ENCODE results near the gene UCN2. TPM values are rescaled to one million over a fixed set of nuclear protein-coding genes. Genes with fewer than 3 reads are reported as not detected.

Gene UCN2
- total and polyA plus RNA-seq, 2 donors (not counting 3 experiments of a cell fraction or from before 2014, with no cell fraction given), result 0.11 TPM; not detected in 1

DNA sequence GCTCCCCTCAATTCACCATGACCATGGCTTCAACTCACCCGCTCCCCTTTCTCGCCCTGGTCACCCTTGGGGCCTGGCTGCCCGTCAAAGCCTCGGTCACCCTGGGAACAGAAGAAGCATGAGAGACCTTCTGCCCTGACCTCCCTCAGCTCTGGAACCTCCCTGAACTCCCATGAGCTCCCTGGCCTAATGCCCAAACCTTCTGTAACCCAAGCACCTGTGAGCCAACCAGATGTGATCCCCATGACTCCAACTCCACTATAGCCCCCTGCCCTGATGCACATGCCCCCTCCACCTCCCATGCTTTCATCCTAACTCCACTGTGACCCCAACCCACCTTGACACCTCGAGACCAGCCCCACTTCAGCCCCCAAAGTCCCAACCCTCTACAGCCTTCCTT lies 3.5 kb upstream of the UCN2 start:
- Histone ChIP-seq H3K4me2 (ENCODE audit: insufficient read depth, low read length) (no peak overlapping the region), H3K4me1 (ENCODE audit: control insufficient read depth, extremely low read depth, insufficient read depth, low read length) (peaks cover 13% of the 10 kb centered on the region), H3K27ac (ENCODE audit: insufficient read depth, low read depth, low read length) (no peak overlapping the region), H3K9me3 (replicated peaks; ENCODE audit: control insufficient read depth, insufficient read depth, low read length) (no peaks in the 10 kb centered on the region), H3K27me3 (ENCODE audit: control insufficient read depth in 2 of 2, insufficient read depth in 2 of 2, low read length in 2 of 2) (no peaks in the 10 kb centered on the region), H3K36me3 (ENCODE audit: control insufficient read depth in 2 of 2, extremely low read depth in 1 of 2, insufficient read depth in 2 of 2, low read length in 2 of 2) (no peaks in the 10 kb centered on the region), H3K9me1 (replicated peaks; ENCODE audit: control insufficient read depth, extremely low read depth, insufficient read depth, low read length) (no peaks in the 10 kb centered on the region), H3K79me2 (ENCODE audit: control insufficient read depth, insufficient read depth, low read length) (no peaks in the 10 kb centered on the region), H3K9ac (replicated peaks; ENCODE audit: extremely low read depth, insufficient read depth, low read length) (no peak overlapping the region), H2AFZ (ENCODE audit: low read depth, low read length) (no peak overlapping the region), H3K4me3 (replicated peaks in 1 of 3; ENCODE audit: insufficient read depth in 1 of 3, low read depth in 1 of 3, low read length in 3 of 3) (no peak overlapping the region), H4K20me1 (replicated peaks; ENCODE audit: control insufficient read depth, extremely low read depth, insufficient read depth, low read length) (no peaks in the 10 kb centered on the region)
- POLR2A ChIA-PET, result no interaction called here
- FAIRE-seq, result no peak
- CTCF ChIA-PET, result interaction anchor here (1.1 to 2.2 kb wide), 3 partner anchors 9 to 131 kb away, joined by 3 to 10 read pairs (median 3); no protein-coding TSS in a partner anchor
- no peak for DNase-seq (ENCODE audit: low read depth, low spot score)
- dilution Hi-C loops (cut with MboI; ENCODE audit: extremely low pct_ligation_motif_present, low sequenced_read_pairs) (no loop called here), intact Hi-C loops (cut with micrococcal nuclease) (no loop called here)
- BruUV-seq (replicated peaks), result no TSS peak
- TF ChIP-seq, protein P1, sequence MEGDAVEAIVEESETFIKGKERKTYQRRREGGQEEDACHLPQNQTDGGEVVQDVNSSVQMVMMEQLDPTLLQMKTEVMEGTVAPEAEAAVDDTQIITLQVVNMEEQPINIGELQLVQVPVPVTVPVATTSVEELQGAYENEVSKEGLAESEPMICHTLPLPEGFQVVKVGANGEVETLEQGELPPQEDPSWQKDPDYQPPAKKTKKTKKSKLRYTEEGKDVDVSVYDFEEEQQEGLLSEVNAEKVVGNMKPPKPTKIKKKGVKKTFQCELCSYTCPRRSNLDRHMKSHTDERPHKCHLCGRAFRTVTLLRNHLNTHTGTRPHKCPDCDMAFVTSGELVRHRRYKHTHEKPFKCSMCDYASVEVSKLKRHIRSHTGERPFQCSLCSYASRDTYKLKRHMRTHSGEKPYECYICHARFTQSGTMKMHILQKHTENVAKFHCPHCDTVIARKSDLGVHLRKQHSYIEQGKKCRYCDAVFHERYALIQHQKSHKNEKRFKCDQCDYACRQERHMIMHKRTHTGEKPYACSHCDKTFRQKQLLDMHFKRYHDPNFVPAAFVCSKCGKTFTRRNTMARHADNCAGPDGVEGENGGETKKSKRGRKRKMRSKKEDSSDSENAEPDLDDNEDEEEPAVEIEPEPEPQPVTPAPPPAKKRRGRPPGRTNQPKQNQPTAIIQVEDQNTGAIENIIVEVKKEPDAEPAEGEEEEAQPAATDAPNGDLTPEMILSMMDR (IDR thresholded peaks at IDR 0.05; ENCODE audit: extremely low read depth in 1 of 2, insufficient read depth in 1 of 2, low read depth in 1 of 2, low read length in 2 of 2), result no peak
- TF ChIP-seq GATA2 (IDR thresholded peaks at IDR 0.05; ENCODE audit: insufficient read depth, insufficient read length, low read depth, low read length) (no peak), JUN (IDR thresholded peaks at IDR 0.05; ENCODE audit: borderline replicate concordance, insufficient read depth, insufficient read length, low read depth) (no peak), MYC (IDR thresholded peaks at IDR 0.05; ENCODE audit: low read depth, low read length) (no peak), FOS (IDR thresholded peaks at IDR 0.05; ENCODE audit: borderline replicate concordance, insufficient read depth, low read length) (no peak), POLR2A (IDR thresholded peaks at IDR 0.05; ENCODE audit: low read depth, low read length) (no peak), POLR2AphosphoS5 (IDR thresholded peaks at IDR 0.05; ENCODE audit: insufficient read depth, low read depth, low read length) (no peak), EZH2 (IDR thresholded peaks at IDR 0.05; ENCODE audit: borderline replicate concordance, low read depth, low read length, severe bottlenecking) (no peak)
- TF ChIP-seq, protein P2, sequence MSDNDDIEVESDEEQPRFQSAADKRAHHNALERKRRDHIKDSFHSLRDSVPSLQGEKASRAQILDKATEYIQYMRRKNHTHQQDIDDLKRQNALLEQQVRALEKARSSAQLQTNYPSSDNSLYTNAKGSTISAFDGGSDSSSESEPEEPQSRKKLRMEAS (IDR thresholded peaks at IDR 0.05; ENCODE audit: insufficient read depth, insufficient read length), result no peak
